ENCODE results near the gene ATP5F1D. TPM values are rescaled to one million over a fixed set of nuclear protein-coding genes. Genes with fewer than 3 reads are reported as not detected.

ATP5F1D gene
- total and polyA plus RNA-seq, 2 of the 13 experiments (the other 11 are each of a cell fraction or from before 2014, with no cell fraction given), result 39.4 to 78.7 TPM

- TF ChIP-seq ZBTB34 (CRISPR knock-in tag; IDR thresholded peaks at IDR 0.05), result 0 out of 2 replicates have a peak, but pooled peaks have one; percentile 37
- TF ChIP-seq ATF5 (CRISPR knock-in tag; IDR thresholded peaks at IDR 0.05; ENCODE audit: low read depth), result 0 out of 2 replicates have a peak, but pooled peaks have one; percentile 32
- TF ChIP-seq ZNF740 (CRISPR knock-in tag; IDR thresholded peaks at IDR 0.05), result peak; percentile 41; the same call in 1 of the 2 replicates
- TF ChIP-seq XBP1 (CRISPR knock-in tag; IDR thresholded peaks at IDR 0.05), result no peak
- TF ChIP-seq MAFF (IDR thresholded peaks at IDR 0.05; ENCODE audit: low read depth, low read length), result no peak
- no peak for TF ChIP-seq JARID2 (CRISPR knock-in tag; IDR thresholded peaks at IDR 0.05; ENCODE audit: insufficient replicate concordance)
- TF ChIP-seq POLR2A (IDR thresholded peaks at IDR 0.05; ENCODE audit: insufficient read depth in 1 of 2, low read depth in 2 of 2, low read length in 2 of 2), result peak; percentile 25 to 70; a peak in 3 of 4 replicates
- no peak for TF ChIP-seq FOXK2 (IDR thresholded peaks at IDR 0.05)
- no peak for TF ChIP-seq KLF15 (CRISPR knock-in tag; IDR thresholded peaks at IDR 0.05; ENCODE audit: borderline replicate concordance)
- no peak; the same call in 1 of the 2 replicates for TF ChIP-seq TARDBP (CRISPR knock-in tag; IDR thresholded peaks at IDR 0.05)
- TF ChIP-seq SKI (IDR thresholded peaks at IDR 0.05; ENCODE audit: partially characterized antibody), result no peak
- no peak for TF ChIP-seq KLF11 (CRISPR knock-in tag; IDR thresholded peaks at IDR 0.05)
- no peak for TF ChIP-seq MBNL3 (CRISPR knock-in tag; conservative IDR thresholded peaks at IDR 0.05)
- TF ChIP-seq HMGA1 (CRISPR knock-in tag; conservative IDR thresholded peaks at IDR 0.05), result no peak
- TF ChIP-seq NR1H2 (CRISPR knock-in tag; IDR thresholded peaks at IDR 0.05; ENCODE audit: borderline replicate concordance, low read depth), result no peak
- no peak for TF ChIP-seq TCF7L2 (IDR thresholded peaks at IDR 0.05; ENCODE audit: low read depth, low read length)
- peak; percentile 39; the same call in 1 of the 2 replicates for TF ChIP-seq YEATS4 (CRISPR knock-in tag; IDR thresholded peaks at IDR 0.05; ENCODE audit: borderline replicate concordance)
- TF ChIP-seq ZNF678 (CRISPR knock-in tag; IDR thresholded peaks at IDR 0.05), result no peak
- TF ChIP-seq ZNF263 (CRISPR knock-in tag; IDR thresholded peaks at IDR 0.05), result peak; percentile 47
- TF ChIP-seq ZNF766 (CRISPR knock-in tag; IDR thresholded peaks at IDR 0.05; ENCODE audit: borderline replicate concordance), result 0 out of 2 replicates have a peak, but pooled peaks have one; percentile 49
- TF ChIP-seq HNRNPUL1 (IDR thresholded peaks at IDR 0.05; ENCODE audit: low read depth, low read length), result no peak
- no peak for TF ChIP-seq RBM22 (optimal IDR thresholded peaks at IDR 0.05; ENCODE audit: low read length)
- no peak for TF ChIP-seq ZNF660 (CRISPR knock-in tag; IDR thresholded peaks at IDR 0.05; ENCODE audit: borderline replicate concordance, low read depth)
- 0 out of 2 replicates have a peak, but pooled peaks have one; percentile 42 for TF ChIP-seq ZNF816 (CRISPR knock-in tag; IDR thresholded peaks at IDR 0.05; ENCODE audit: borderline replicate concordance)
- TF ChIP-seq ZNF20 (CRISPR knock-in tag; IDR thresholded peaks at IDR 0.05), result no peak
- TF ChIP-seq ZNF710 (CRISPR knock-in tag; IDR thresholded peaks at IDR 0.05; ENCODE audit: borderline replicate concordance), result no peak; the same call in 1 of the 2 replicates
Measured at GRCh38 chr19:1284293-1284978, 42.9 kb downstream of the ATP5F1D start (continued).

Data from HepG2 (cell line).